Liver (tissue), 9 donors: ENCODE data around the gene BORCS5. TPM values are rescaled to one million over a fixed set of nuclear protein-coding genes. Genes with fewer than 3 reads are reported as not detected.

ENCODE experiments used
- DNase-seq: peaks from one replicate; pipeline ENCODE4 v3.0.0-alpha.2; 2017; ENCODE audit warnings: low spot score
- H3K27ac ChIP-seq, 2 donors: one replicate each; pipeline ENCODE4 v1.7.0; 2013; ENCODE audit warnings: inconsistent platforms in 2 of 2, low read length in 2 of 2, control low read depth in 1 of 2, low read depth in 1 of 2, mild to moderate bottlenecking in 1 of 2
- H3K27me3 ChIP-seq, 4 donors: one replicate each; pipeline versions ENCODE4 v1.6.1 to v1.7.0; 2013; ENCODE audit warnings: low read length in 3 of 4, inconsistent platforms in 1 of 4, mild to moderate bottlenecking in 1 of 4, moderate library complexity in 1 of 4; ENCODE audit not compliant: control insufficient read depth in 4 of 4, insufficient read depth in 4 of 4
- H3K36me3 ChIP-seq, 4 donors: one replicate each; pipeline versions ENCODE4 v1.6.1 to v1.7.0; 2013; ENCODE audit warnings: low read length in 3 of 4, mild to moderate bottlenecking in 3 of 4, low read depth in 1 of 4, moderate library complexity in 1 of 4; ENCODE audit not compliant: control insufficient read depth in 4 of 4, insufficient read depth in 3 of 4
- H3K4me1 ChIP-seq, 4 donors: one replicate each; pipeline versions ENCODE4 v1.6.1 to v1.7.0; 2013; ENCODE audit warnings: low read length in 3 of 4, mild to moderate bottlenecking in 3 of 4, moderate library complexity in 1 of 4; ENCODE audit not compliant: control insufficient read depth in 4 of 4, insufficient read depth in 4 of 4
- H3K4me3 ChIP-seq, 3 donors: one replicate each; pipeline versions ENCODE4 v1.6.1 to v1.7.0; 2013; ENCODE audit warnings: low read length in 3 of 3, control low read depth in 1 of 3, low read depth in 1 of 3, mild to moderate bottlenecking in 1 of 3
- H3K9ac ChIP-seq, 2 donors: one replicate each; pipeline ENCODE4 v1.7.0; 2013; ENCODE audit warnings: low read length in 2 of 2, mild to moderate bottlenecking in 2 of 2, moderate library complexity in 2 of 2, control low read depth in 1 of 2, low read depth in 1 of 2
- H3K9me3 ChIP-seq, 4 donors: one replicate each; pipeline versions ENCODE4 v1.6.1 to v1.7.0; 2013; ENCODE audit warnings: low read length in 3 of 4; ENCODE audit not compliant: control insufficient read depth in 4 of 4
- ATF3 ChIP-seq: IDR thresholded peaks from 2 replicates; pipeline ENCODE4 v1.6.1; 2016; ENCODE audit warnings: antibody characterized with exemption
- CTCF ChIP-seq: fragments of 150-350 bp; IDR thresholded peaks from 2 replicates; pipeline ENCODE4 v1.5.1; 2017; ENCODE audit warnings: improper control_type of control experiment, low read depth, low read length; ENCODE audit not compliant: missing input control
- EGR1 ChIP-seq, 2 donors: IDR thresholded peaks; 2 replicates each; pipeline ENCODE4 v1.6.1; 2016 to 2018; ENCODE audit warnings: antibody characterized with exemption in 2 of 2, low read depth in 2 of 2
- FOXA1 ChIP-seq: IDR thresholded peaks from 2 replicates; pipeline ENCODE4 v1.6.1; 2016; ENCODE audit warnings: antibody characterized with exemption
- FOXA2 ChIP-seq: IDR thresholded peaks from 2 replicates; pipeline ENCODE4 v1.6.1; 2016; ENCODE audit warnings: antibody characterized with exemption
- GABPA ChIP-seq, 2 donors: IDR thresholded peaks in 1 of 2; conservative IDR thresholded peaks in 1 of 2; 2 replicates each; pipeline ENCODE4 v1.6.1; 2016; ENCODE audit warnings: antibody characterized with exemption in 2 of 2, mild to moderate bottlenecking in 1 of 2, moderate library complexity in 1 of 2
- HNF4A ChIP-seq, 2 donors: conservative IDR thresholded peaks; 2 replicates each; pipeline ENCODE4 v1.6.1; 2016; ENCODE audit warnings: antibody characterized with exemption in 2 of 2, mild to moderate bottlenecking in 2 of 2
- HNF4G ChIP-seq: IDR thresholded peaks from 2 replicates; pipeline ENCODE4 v1.6.1; 2016; ENCODE audit warnings: antibody characterized with exemption
- JUND ChIP-seq, 2 donors: IDR thresholded peaks; 2 replicates each; pipeline ENCODE4 v1.6.1; 2016; ENCODE audit warnings: antibody characterized with exemption in 2 of 2
- MAX ChIP-seq: IDR thresholded peaks from 2 replicates; pipeline ENCODE4 v1.6.1; 2016; ENCODE audit warnings: antibody characterized with exemption
- NR2F2 ChIP-seq: IDR thresholded peaks from 2 replicates; pipeline ENCODE4 v1.6.1; 2016; ENCODE audit warnings: antibody characterized with exemption
- RAD21 ChIP-seq, 2 donors: IDR thresholded peaks; 2 replicates each; pipeline ENCODE4 v1.6.1; 2016; ENCODE audit warnings: antibody characterized with exemption in 2 of 2, mild to moderate bottlenecking in 2 of 2
- REST ChIP-seq: IDR thresholded peaks from 2 replicates; pipeline ENCODE4 v1.6.1; 2016; ENCODE audit warnings: antibody characterized with exemption, mild to moderate bottlenecking
- RXRA ChIP-seq, 2 donors: IDR thresholded peaks; 2 replicates each; pipeline ENCODE4 v1.6.1; 2017 to 2018; ENCODE audit warnings: antibody characterized with exemption in 2 of 2, mild to moderate bottlenecking in 1 of 2
- SP1 ChIP-seq: IDR thresholded peaks from 2 replicates; pipeline ENCODE4 v1.6.1; 2018; ENCODE audit warnings: antibody characterized with exemption, mild to moderate bottlenecking
- YY1 ChIP-seq: IDR thresholded peaks from 2 replicates; pipeline ENCODE4 v1.6.1; 2016; ENCODE audit warnings: antibody characterized with exemption, mild to moderate bottlenecking
- ZBTB33 ChIP-seq: IDR thresholded peaks from 2 replicates; pipeline ENCODE4 v1.6.1; 2016; ENCODE audit warnings: antibody characterized with exemption
- WGBS: extraction: QIAGEN DNeasy Blood & Tissue Kit; methylation state at CpG from one replicate; pipeline ENCODE4 v1.1.7; 2013; 5-methylcytosine and 5-hydroxymethylcytosine counted together
- polyA plus RNA-seq, 2 donors: library from polyadenylated mRNA; stranded (reverse) in 1 of 2; unstranded in 1 of 2; fragments of 200-250 nt in 1 of 2; fragments of >200 nt in 1 of 2; fragmentation: Nextera tagmentation in 1 of 2; extraction: Ambion mirVana in 1 of 2; gene quantifications; one replicate each; pipeline versions ENCODE4 v1.2.1 to v1.2.3, GENCODE V29; 2013 to 2015
- total RNA-seq, 2 donors: library from RNA; depleted of rRNA; stranded (reverse); fragments of >200 nt; gene quantifications; one replicate each; pipeline ENCODE4 v1.2.3, GENCODE V29; 2014
- donor health status: healthy.
- donor health status: healthy.
- donor health status: healthy.
- donor health status: healthy.
- donor health status: healthy.

Gene BORCS5
- total and polyA plus RNA-seq, 4 donors, result 4.5 to 11.4 (median 8.1) TPM

GRCh38 chr12:12511021-12511783, 154.3 kb downstream of the BORCS5 start:
- TF ChIP-seq ATF3 (no peak), REST (no peak), GABPA (IDR thresholded peaks at IDR 0.05 in 1 of 2, conservative IDR thresholded peaks at IDR 0.05 in 1 of 2) (no peak), RXRA (IDR thresholded peaks at IDR 0.05) (no peak), SP1 (no peak), EGR1 (IDR thresholded peaks at IDR 0.05; ENCODE audit: low read depth in 2 of 2) (no peak), HNF4G (no peak)
- no peak overlapping the region for H3K4me3 ChIP-seq
- peaks cover 0 to 11% (median 5%) of the 10 kb centered on the region in 4 donors for H3K36me3 ChIP-seq
- H3K9me3 ChIP-seq, result no peaks in the 10 kb centered on the region
- H3K4me1 ChIP-seq, result peaks cover 1 to 25% (median 12%) of the 10 kb centered on the region in 4 donors
- no peak for DNase-seq
- H3K27ac ChIP-seq, result no peak overlapping the region
- no peak overlapping the region for H3K9ac ChIP-seq
- no peaks in the 10 kb centered on the region for H3K27me3 ChIP-seq
- WGBS, result 66% methylated on average over 3 of the region's 3 CpGs

GRCh38 chr12:12511895-12512711, 155.2 kb downstream of the BORCS5 start:
- H3K9ac ChIP-seq, result no peak overlapping the region
- peaks cover 0 to 19% (median 5%) of the 10 kb centered on the region in 4 donors for H3K4me1 ChIP-seq
- H3K27ac ChIP-seq, result peak overlapping the region in 1 of 2 donors; percentile 7
- H3K4me3 ChIP-seq, result no peak overlapping the region
- no peak for TF ChIP-seq FOXA1
- no peak for TF ChIP-seq GABPA (IDR thresholded peaks at IDR 0.05 in 1 of 2, conservative IDR thresholded peaks at IDR 0.05 in 1 of 2)
- no peak for TF ChIP-seq HNF4G
- no peak for TF ChIP-seq REST
- TF ChIP-seq YY1, result no peak
- no peak for TF ChIP-seq RXRA (IDR thresholded peaks at IDR 0.05)
- no peak for TF ChIP-seq EGR1 (IDR thresholded peaks at IDR 0.05; ENCODE audit: low read depth in 2 of 2)
- TF ChIP-seq RAD21 (IDR thresholded peaks at IDR 0.05), result no peak
- TF ChIP-seq NR2F2, result no peak
- TF ChIP-seq ZBTB33, result no peak
- no peak for TF ChIP-seq MAX
- no peak for TF ChIP-seq SP1
- no peak for TF ChIP-seq CTCF
- no peak for TF ChIP-seq ATF3
- no peak for TF ChIP-seq JUND (IDR thresholded peaks at IDR 0.05)
- no peak for TF ChIP-seq FOXA2
- TF ChIP-seq HNF4A (conservative IDR thresholded peaks at IDR 0.05), result no peak
- 72% methylated on average over 5 of the region's 5 CpGs for WGBS
- no peaks in the 10 kb centered on the region for H3K9me3 ChIP-seq
- no peak for DNase-seq
- H3K36me3 ChIP-seq, result peaks cover 0 to 16% (median 5%) of the 10 kb centered on the region in 4 donors
- H3K27me3 ChIP-seq, result no peaks in the 10 kb centered on the region
